DLD1 (cell line): ENCODE results near the gene NOPCHAP1.
"Not testable (repeated sequence)": the region's sequence is repeated elsewhere in the genome, so short reads cannot be mapped to it uniquely, and the experiment has no call there.

ENCODE experiments used
- in situ Hi-C: cut with HindIII; loops from 2 replicates; pipeline ENCODE4 v1.10.0; 2017; ENCODE audit warnings: low sequenced_read_pairs

NOPCHAP1 gene

DNA sequence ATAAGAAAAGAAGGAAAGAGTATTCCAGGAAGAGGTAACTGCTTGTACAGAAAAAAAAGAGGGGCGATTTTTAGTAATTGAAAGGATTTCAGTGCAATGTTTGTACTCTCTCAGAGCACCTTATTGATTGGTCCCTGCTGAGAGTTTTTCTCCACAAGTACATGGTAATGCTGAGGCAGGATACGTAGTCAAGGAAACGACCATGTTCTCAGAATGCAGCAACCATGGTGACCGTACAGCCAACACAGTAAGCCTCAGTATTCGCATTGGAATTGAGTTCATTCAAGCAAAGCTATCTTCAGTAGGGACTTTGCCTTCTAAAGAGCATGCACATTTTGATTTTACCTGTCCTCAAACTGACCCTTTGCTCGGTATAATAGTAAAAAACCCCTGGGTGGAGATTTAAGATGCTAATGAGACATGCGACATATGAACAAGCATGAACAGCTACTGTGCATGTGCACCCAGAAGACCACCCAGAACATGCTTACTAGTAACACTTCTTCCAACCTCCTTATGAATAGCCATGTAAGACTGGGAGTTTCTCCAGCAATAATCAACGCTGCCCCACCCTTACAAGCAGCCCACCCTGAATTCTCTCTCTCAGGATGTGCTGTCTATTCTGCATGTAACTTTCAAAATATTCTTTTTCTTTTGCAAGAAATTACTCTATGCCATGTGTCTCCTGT, 21.8 kb upstream of the NOPCHAP1 start:
- in situ Hi-C loops: no loop called here

DNA sequence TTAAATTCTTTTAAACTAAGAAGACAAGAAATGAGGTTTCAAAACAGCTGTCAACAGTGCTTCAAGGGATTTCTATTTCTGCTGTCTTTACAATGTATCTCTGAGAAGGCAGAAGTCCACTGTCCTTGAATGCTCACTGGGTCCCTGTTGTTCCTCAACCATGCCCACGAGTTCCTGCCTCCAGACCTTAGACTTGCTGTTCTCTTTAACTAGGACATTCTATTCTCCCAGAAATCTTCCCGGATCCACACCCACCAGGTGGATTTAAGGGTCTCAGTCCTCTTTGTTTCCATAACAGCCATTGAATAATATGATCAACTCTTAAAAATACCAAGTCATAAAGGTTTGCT, 21.3 kb upstream of the NOPCHAP1 start:
- in situ Hi-C loops: no loop called here

GRCh38 chr12:104966677-104967076, 19.4 kb upstream of the NOPCHAP1 start:
- in situ Hi-C loops: no loop called here

DNA sequence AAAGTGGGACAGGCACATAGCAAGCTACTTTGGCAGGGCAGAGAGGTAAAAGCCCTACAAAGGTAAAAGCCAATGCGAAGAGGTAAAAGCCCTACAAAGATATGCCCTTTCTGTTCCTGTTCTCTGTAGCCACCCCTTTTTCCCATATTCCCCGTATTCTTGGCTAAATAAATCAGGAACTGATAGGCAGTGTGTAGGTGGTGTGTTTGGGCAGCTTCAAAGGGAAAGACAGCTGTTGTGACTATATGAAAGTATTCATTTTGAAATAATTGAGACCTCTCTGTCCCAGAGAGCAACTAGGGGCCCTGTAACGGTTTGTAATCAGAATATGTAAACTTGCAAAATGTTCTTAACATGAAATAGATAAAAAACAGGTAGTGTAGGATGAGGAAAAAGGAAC, 16.8 kb upstream of the NOPCHAP1 start:
- in situ Hi-C loops: no loop called here

- in situ Hi-C loops: no loop called here
Observed at GRCh38 chr12:104971306-104971705, 14.8 kb upstream of the NOPCHAP1 start.

GRCh38 chr12:104973250-104973649, 12.9 kb upstream of the NOPCHAP1 start:
- in situ Hi-C loops: no loop called here

DNA sequence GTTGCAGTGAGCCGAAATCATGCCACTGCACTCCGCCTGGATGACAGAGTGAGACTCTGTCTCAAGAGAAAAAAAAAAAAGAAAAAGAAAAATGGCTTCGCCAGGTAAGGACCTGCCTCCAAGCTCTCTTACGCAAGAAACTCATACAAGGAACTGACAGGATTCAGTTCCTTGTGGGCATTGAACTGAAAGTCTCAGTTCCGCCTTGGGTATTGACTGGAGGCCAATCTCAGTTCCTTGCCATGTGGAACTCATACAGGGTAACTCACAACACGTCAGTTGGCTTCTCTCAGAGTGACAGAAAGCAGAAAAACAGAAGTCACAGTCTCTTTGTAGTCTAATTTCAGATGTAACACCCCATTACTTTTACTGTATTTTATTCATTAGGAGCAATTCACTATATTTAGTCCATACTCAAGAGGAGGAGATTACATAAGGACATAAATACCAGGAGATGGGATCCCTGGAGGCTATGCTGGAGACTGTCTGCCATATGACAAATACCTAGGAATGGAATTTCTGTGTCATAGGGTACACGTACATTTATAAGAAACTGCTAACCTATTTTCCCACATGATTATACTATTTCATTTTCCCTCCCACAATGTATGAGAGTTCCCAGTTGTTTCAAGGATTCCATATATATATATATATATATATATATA, 11.4 kb upstream of the NOPCHAP1 start:
- in situ Hi-C loops: no loop called here

DNA sequence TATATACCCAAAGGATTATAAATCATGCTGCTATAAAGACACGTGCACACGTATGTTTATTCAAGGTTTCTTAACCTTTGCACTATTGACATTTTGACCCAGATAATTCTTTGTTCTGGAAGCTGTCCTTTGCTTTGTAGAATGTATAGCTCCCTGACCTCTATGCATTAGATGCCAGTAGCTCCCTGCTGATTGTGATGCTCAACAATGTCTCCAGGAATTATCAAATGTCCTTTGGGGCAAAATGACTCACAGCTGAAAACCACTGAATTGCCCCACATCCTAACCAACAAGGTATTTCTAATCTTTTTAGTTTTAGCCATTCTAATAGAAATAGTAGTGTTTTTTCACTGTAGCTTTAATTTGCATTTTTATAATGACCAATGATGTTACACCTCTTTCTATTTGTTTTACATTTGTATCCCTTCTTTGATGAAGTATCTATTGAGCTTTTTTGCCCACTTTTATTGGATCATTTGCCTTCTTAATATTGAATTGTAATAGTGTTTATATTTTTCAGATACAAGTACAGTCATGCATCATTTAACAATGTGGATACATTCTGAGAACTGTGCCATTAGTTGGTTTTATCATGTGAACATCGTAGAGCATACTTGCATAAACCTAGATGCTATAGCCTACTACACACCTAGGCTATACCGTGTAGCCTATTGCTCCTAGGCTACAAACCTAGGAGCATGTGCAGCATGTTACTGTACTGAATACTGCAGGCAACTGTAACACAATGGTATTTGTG, 10.4 kb upstream of the NOPCHAP1 start:
- in situ Hi-C loops: no loop called here

DNA sequence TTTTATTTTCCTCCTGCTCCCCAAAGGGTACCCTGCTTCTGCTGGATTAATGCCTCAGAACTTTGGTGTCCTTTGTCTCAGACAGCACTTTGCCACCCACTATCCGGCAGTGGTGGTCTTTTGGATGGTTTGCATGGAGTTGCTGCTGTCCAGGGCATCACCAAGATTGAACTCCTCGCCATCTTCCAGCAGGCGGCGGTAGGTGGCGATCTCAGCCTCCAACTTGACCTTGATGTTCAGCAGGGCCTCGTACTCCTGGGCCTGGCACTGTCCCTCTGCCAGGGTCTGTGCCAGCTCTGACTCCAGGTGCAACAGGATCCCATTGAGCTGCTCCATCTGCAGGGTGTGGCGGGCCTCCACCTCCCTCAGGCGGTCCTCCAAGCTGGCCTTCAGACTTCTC, 9.4 kb upstream of the NOPCHAP1 start:
- in situ Hi-C loops: no loop called here

DNA sequence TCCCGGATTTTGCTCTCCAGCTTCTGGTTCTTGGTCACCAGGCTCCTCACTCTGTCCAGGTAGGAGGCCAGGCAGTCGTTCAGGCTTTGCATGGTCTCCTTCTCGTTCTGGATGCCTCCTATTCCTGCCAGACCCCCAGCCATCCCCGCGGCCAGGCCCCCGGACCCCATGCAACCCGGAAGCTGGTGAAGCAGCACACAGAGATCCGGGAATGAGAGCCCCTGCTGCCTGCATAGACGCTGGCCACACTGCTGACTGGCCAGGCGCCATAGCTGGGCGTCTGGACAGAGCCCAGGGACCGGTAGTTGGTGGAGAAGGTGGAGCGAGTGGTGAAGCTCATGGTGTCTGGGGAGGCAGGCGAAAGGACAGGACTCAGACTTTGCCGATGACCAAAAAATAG, 8.4 kb upstream of the NOPCHAP1 start:
- in situ Hi-C loops: not testable (repeated sequence)

- in situ Hi-C loops: no loop called here
Observed at GRCh38 chr12:104985206-104985605, 910 bp upstream of the NOPCHAP1 start.

GRCh38 chr12:104990950-104991349, 4.8 kb downstream of the NOPCHAP1 start:
- in situ Hi-C loops: no loop called here

- in situ Hi-C loops: no loop called here
Observed at GRCh38 chr12:104991565-104992128, 5.5 kb downstream of the NOPCHAP1 start.

- in situ Hi-C loops: no loop called here
Observed at GRCh38 chr12:104994336-104994735, 8.2 kb downstream of the NOPCHAP1 start.

- in situ Hi-C loops: no loop called here
Observed at GRCh38 chr12:104997541-104997940, 11.4 kb downstream of the NOPCHAP1 start.

DNA sequence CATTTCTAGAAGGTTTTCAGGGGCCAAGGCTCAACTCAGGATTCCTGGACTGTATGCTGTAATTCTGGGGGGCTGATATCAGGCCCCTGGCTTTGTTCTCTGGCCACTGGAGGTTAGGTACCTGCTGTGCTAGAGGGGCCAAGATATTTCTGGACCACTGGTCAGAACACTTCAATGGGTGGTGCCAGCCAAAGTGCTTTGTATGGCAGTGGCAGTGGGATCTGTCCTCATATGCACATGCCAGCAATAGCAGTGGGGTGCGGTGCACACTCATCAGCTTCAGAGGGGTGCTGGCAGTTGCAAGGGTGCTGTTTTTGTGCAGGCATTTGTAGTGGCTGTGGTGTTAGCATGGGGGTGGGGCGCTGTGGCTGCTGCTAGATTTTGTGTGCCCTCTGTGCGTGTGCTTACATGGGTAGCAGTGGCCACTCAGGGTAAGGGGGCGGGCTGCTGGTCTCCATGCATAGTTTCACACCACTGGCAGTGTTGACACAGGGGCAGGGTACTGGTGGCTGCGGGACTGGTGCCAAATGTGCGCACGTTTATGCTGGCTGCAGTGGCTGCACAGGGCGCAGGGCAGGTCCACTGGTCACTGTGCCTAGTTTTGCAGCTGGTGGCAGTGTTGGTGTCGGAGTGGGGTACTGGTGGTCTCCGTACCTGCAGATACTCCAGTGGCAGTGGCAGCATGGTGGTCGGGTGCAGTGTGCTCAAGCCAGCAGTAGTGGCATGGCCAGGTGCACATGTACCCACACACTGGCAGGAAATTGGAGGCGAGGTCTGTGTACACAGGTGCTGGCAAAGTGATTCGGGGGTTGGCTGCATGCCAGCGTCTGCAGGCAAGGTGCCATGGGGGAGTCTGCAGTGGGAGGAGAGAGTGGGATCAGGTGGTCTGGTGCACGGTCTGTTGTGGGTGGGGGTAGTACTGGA, 12.6 kb downstream of the NOPCHAP1 start:
- in situ Hi-C loops: no loop called here

GRCh38 chr12:104999347-104999685, 13.2 kb downstream of the NOPCHAP1 start:
- in situ Hi-C loops: no loop called here

DNA sequence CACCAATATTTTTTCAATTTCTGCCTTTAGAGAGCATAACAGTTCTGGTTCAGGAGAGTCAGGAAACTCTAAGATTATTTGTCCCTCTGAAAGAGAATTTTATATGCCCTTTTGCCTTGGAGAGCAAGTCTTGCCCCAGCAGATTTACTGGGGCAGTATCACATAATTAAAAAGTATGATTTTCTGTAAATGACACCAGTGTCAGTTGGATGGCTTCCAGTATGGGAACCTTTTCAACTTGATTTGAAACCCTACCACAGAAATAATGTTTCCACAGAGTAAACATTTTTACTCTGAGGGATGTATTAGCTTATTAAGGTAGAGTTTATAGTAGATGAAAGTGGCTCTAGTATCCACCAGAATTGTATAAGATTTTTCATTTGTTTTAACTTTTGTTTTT, 15.4 kb downstream of the NOPCHAP1 start:
- in situ Hi-C loops: loop anchor here (10.0 kb wide), 1 partner anchor 67 kb away; no protein-coding TSS in a partner anchor

- in situ Hi-C loops: no loop called here
Observed at GRCh38 chr12:105013892-105014291, 27.8 kb downstream of the NOPCHAP1 start.

DNA sequence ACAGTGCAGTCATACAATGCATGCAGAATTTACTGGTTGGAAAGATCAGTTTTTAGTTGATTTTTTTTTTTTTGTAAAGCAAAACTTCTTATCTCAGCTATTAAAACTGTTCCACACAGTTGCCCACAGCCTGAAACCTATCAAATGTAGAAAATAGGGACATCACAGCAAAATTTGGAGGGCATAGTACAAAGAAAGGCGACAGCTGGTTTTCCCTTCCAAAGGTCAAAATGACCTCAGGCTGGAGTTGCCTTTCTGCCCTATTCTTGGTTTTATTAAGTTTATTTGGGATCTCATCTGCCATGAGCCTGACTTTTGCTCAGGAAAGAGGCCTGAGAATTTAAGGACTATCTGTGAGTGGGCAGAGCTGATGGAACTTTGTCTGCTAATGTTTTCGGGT, 28.5 kb downstream of the NOPCHAP1 start:
- in situ Hi-C loops: no loop called here

- in situ Hi-C loops: no loop called here
Observed at GRCh38 chr12:105015543-105015942, 29.4 kb downstream of the NOPCHAP1 start.
